Measurements from ENCODE around the gene UPF2.

DNA sequence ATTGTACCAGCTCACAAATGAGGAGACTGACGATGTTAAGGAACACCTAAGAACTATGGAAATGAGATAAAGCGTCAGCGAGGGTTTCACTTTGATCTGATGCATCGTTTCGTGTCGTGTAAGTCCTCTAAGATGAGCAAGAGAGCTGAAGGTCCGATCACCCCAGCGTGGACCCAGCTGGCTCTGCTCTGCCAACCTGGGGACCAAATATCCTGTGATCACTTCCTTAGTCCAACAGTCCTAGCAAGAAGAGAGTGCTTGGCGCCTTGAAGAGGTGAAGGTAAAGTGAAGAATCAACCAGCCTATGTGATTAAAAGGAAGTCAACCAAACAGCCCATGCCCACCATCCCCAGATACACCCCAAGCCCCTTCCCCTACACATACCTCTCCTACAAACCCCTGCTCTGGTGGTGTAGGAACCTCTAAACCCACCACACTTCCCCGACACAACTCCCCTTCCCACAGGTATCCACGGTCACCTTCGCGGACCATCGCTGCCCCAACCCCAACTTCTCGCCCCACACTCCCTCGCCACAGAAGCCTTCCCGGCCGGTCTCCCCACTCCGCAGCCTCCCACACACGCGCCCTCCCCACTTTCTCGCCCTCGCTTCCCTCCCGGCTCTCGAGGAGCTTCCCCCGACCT, 722 bp downstream of the UPF2 start:
- TF ChIP-seq, protein P1, sequence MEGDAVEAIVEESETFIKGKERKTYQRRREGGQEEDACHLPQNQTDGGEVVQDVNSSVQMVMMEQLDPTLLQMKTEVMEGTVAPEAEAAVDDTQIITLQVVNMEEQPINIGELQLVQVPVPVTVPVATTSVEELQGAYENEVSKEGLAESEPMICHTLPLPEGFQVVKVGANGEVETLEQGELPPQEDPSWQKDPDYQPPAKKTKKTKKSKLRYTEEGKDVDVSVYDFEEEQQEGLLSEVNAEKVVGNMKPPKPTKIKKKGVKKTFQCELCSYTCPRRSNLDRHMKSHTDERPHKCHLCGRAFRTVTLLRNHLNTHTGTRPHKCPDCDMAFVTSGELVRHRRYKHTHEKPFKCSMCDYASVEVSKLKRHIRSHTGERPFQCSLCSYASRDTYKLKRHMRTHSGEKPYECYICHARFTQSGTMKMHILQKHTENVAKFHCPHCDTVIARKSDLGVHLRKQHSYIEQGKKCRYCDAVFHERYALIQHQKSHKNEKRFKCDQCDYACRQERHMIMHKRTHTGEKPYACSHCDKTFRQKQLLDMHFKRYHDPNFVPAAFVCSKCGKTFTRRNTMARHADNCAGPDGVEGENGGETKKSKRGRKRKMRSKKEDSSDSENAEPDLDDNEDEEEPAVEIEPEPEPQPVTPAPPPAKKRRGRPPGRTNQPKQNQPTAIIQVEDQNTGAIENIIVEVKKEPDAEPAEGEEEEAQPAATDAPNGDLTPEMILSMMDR (IDR thresholded peaks at IDR 0.05; ENCODE audit: low read depth, low read length, missing input control): no peak
- TF ChIP-seq FOXA1 (IDR thresholded peaks at IDR 0.05) (no peak), YY1 (IDR thresholded peaks at IDR 0.05) (no peak)
